Right cardiac atrium (tissue), 5 donors: ENCODE results near the gene FHIT. TPM values are rescaled to one million over a fixed set of nuclear protein-coding genes. Genes with fewer than 3 reads are reported as not detected.
A peak's percentile ranks its signal among the peaks of the same experiment; 100 is the strongest.

Source experiments
- ATAC-seq, 2 donors: fragments of 200-7000 bp; cut with Tn5 transposase; one replicate each; pipeline versions ENCODE4 v1.8.0 to v1.9.1; 2020; ENCODE audit warnings: moderate library complexity in 2 of 2, mild to moderate bottlenecking in 1 of 2
- DNase-seq, 3 donors: peaks; one replicate each; pipeline ENCODE4 v3.0.0-alpha.2; 2020
- H3K27ac ChIP-seq: one replicate; pipeline ENCODE4 v1.5.1; 2013; ENCODE audit warnings: mild to moderate bottlenecking, low read length, control low read depth, moderate library complexity
- H3K27me3 ChIP-seq: one replicate; pipeline ENCODE4 v1.6.1; 2013; ENCODE audit not compliant: control insufficient read depth, insufficient read depth
- H3K4me1 ChIP-seq: one replicate; pipeline ENCODE4 v1.6.1; 2013; ENCODE audit warnings: low read length; ENCODE audit not compliant: control insufficient read depth, insufficient read depth
- H3K4me3 ChIP-seq: one replicate; pipeline ENCODE4 v1.5.1; 2013; ENCODE audit warnings: low read length, control low read depth
- H3K9me3 ChIP-seq: one replicate; pipeline ENCODE4 v1.6.1; 2013; ENCODE audit warnings: low read length; ENCODE audit not compliant: control insufficient read depth
- WGBS: extraction: QIAGEN DNeasy Blood & Tissue Kit; methylation state at CpG from one replicate; pipeline ENCODE4 v1.1.7; 2013; 5-methylcytosine and 5-hydroxymethylcytosine counted together
- intact Hi-C, 4 donors: fragments of 100-400 bp; cut with DNase I; formaldehyde crosslinking; loops; one replicate each; pipeline versions ENCODE4 v1.11.0 to v1.14.0; 2022 to 2023
- polyA plus RNA-seq: library from polyadenylated mRNA; stranded (reverse); fragments of 200-250 nt; gene quantifications from one replicate; pipeline ENCODE4 v1.2.3, GENCODE V29; 2013
- total RNA-seq, 4 donors: library from RNA; stranded (reverse); fragmentation: NEBNext Ultra II Directional; extraction: Animal tissue kit (Norgen Biotek cat#: 25700); gene quantifications; one replicate each; pipeline ENCODE4 v1.2.1, GENCODE V29; 2021
- donor health status: healthy with polysubstance abuse.
- donor health status: DM: no; HTN: yes; CAD: no.
- donor health status: DM: no; HTN: no; CAD: no.
- donor health status: DM: no; HTN: yes; CAD: no; lungs with severe emphysema.
- donor health status: DM: yes; HTN: yes; CAD: no.

The FHIT gene
- total and polyA plus RNA-seq, 5 donors = 16.5 to 25.8 (median 21.4) TPM

GRCh38 chr3:60146121-60146520 is 1105.1 kb downstream of the FHIT start:
- Histone ChIP-seq H3K4me1 (no peaks in the 10 kb centered on the region), H3K9me3 (no peaks in the 10 kb centered on the region), H3K27me3 (no peaks in the 10 kb centered on the region), H3K27ac (no peak overlapping the region), H3K4me3 (no peak overlapping the region)
- DNase-seq = no peak
- ATAC-seq = no peak
- intact Hi-C loops = no loop called here
- WGBS = 19% methylated on average over 1 of the region's 1 CpG

- H3K27me3 ChIP-seq = no peaks in the 10 kb centered on the region
- no peaks in the 10 kb centered on the region for H3K4me1 ChIP-seq
- intact Hi-C loops = no loop called here
- ATAC-seq = no peak
- 73% methylated on average over 1 of the region's 1 CpG for WGBS
- no peak overlapping the region for H3K27ac ChIP-seq
- DNase-seq = no peak
- H3K4me3 ChIP-seq = no peak overlapping the region
- no peaks in the 10 kb centered on the region for H3K9me3 ChIP-seq
These were observed 1107.2 kb downstream of the FHIT start for GRCh38 chr3:60144071-60144470.

- Histone ChIP-seq H3K27me3 (no peaks in the 10 kb centered on the region), H3K27ac (no peak overlapping the region), H3K4me3 (no peak overlapping the region), H3K4me1 (no peaks in the 10 kb centered on the region), H3K9me3 (no peaks in the 10 kb centered on the region)
- 40% methylated on average over 2 of the region's 2 CpGs for WGBS
- peak; percentile 60 to 73 for ATAC-seq
- intact Hi-C loops = no loop called here
- no peak for DNase-seq
These were observed 1109.2 kb downstream of the FHIT start for GRCh38 chr3:60142009-60142408.

- Histone ChIP-seq H3K4me3 (no peak overlapping the region), H3K4me1 (no peaks in the 10 kb centered on the region), H3K27ac (no peak overlapping the region), H3K27me3 (no peaks in the 10 kb centered on the region), H3K9me3 (no peaks in the 10 kb centered on the region)
- intact Hi-C loops = no loop called here
- DNase-seq (no peak), ATAC-seq (no peak)
- WGBS = 70% methylated on average over 1 of the region's 1 CpG
These were observed 1111.1 kb downstream of the FHIT start for GRCh38 chr3:60140160-60140559.

GRCh38 chr3:60136601-60137000 is 1114.7 kb downstream of the FHIT start:
- H3K4me3 ChIP-seq = no peak overlapping the region
- intact Hi-C loops = no loop called here
- H3K4me1 ChIP-seq = no peaks in the 10 kb centered on the region
- ATAC-seq (no peak), DNase-seq (no peak)
- H3K27me3 ChIP-seq = no peaks in the 10 kb centered on the region
- H3K9me3 ChIP-seq = no peaks in the 10 kb centered on the region
- no peak overlapping the region for H3K27ac ChIP-seq
- 82% methylated on average over 4 of the region's 4 CpGs for WGBS

GRCh38 chr3:60135474-60135873 is 1115.8 kb downstream of the FHIT start:
- no peak for ATAC-seq
- 72% methylated on average over 2 of the region's 2 CpGs for WGBS
- intact Hi-C loops = no loop called here
- Histone ChIP-seq H3K9me3 (no peaks in the 10 kb centered on the region), H3K27me3 (no peaks in the 10 kb centered on the region), H3K27ac (no peak overlapping the region), H3K4me3 (no peak overlapping the region), H3K4me1 (no peaks in the 10 kb centered on the region)
- DNase-seq = no peak

- 25% methylated on average over 2 of the region's 2 CpGs for WGBS
- intact Hi-C loops = no loop called here
- no peaks in the 10 kb centered on the region for H3K27me3 ChIP-seq
- ATAC-seq (peak; percentile 49 to 71), DNase-seq (no peak)
- no peaks in the 10 kb centered on the region for H3K9me3 ChIP-seq
- no peaks in the 10 kb centered on the region for H3K4me1 ChIP-seq
- H3K4me3 ChIP-seq = no peak overlapping the region
- no peak overlapping the region for H3K27ac ChIP-seq
These were observed 1117.7 kb downstream of the FHIT start for GRCh38 chr3:60133269-60134162.

GRCh38 chr3:60131618-60132017 is 1119.6 kb downstream of the FHIT start:
- H3K4me1 ChIP-seq = no peaks in the 10 kb centered on the region
- intact Hi-C loops = no loop called here
- H3K27me3 ChIP-seq = no peaks in the 10 kb centered on the region
- no peak overlapping the region for H3K4me3 ChIP-seq
- no peak for DNase-seq
- ATAC-seq = no peak
- H3K9me3 ChIP-seq = no peaks in the 10 kb centered on the region
- H3K27ac ChIP-seq = no peak overlapping the region

GRCh38 chr3:60126511-60127304 is 1124.5 kb downstream of the FHIT start:
- intact Hi-C loops = no loop called here
- ATAC-seq (no peak), DNase-seq (no peak)
- Histone ChIP-seq H3K9me3 (no peaks in the 10 kb centered on the region), H3K27me3 (no peaks in the 10 kb centered on the region), H3K27ac (no peak overlapping the region), H3K4me3 (no peak overlapping the region), H3K4me1 (no peaks in the 10 kb centered on the region)
- 91% methylated on average over 6 of the region's 6 CpGs for WGBS

- H3K4me1 ChIP-seq = no peaks in the 10 kb centered on the region
- intact Hi-C loops = no loop called here
- no peaks in the 10 kb centered on the region for H3K27me3 ChIP-seq
- DNase-seq (no peak), ATAC-seq (no peak)
- H3K4me3 ChIP-seq = no peak overlapping the region
- H3K27ac ChIP-seq = no peak overlapping the region
- 90% methylated on average over 3 of the region's 3 CpGs for WGBS
- H3K9me3 ChIP-seq = no peaks in the 10 kb centered on the region
These were observed 1125.6 kb downstream of the FHIT start for GRCh38 chr3:60125686-60126085.

GRCh38 chr3:60120245-60120644 is 1131.0 kb downstream of the FHIT start:
- no peaks in the 10 kb centered on the region for H3K4me1 ChIP-seq
- DNase-seq = no peak
- 78% methylated on average over 3 of the region's 3 CpGs for WGBS
- H3K9me3 ChIP-seq = no peaks in the 10 kb centered on the region
- ATAC-seq = no peak
- H3K27me3 ChIP-seq = no peaks in the 10 kb centered on the region
- H3K27ac ChIP-seq = no peak overlapping the region
- no peak overlapping the region for H3K4me3 ChIP-seq
- intact Hi-C loops = no loop called here
